K562 (cell line): Measurements from ENCODE around the gene RAB13. TPM values are rescaled to one million over a fixed set of nuclear protein-coding genes. Genes with fewer than 3 reads are reported as not detected.
A peak's percentile ranks its signal among the peaks of the same experiment; 100 is the strongest.

Source experiments
- ARID4B ChIP-seq: sonication (generic); formaldehyde crosslinking; IDR thresholded peaks from 2 replicates; pipeline ENCODE4 v1.8.0; 2022; ENCODE audit warnings: mild to moderate bottlenecking, missing genetic modification reagents
- EGR1 ChIP-seq: fragments of 450-650 bp; conservative IDR thresholded peaks from 2 replicates; pipeline ENCODE4 v1.6.1; 2017; ENCODE audit warnings: mild to moderate bottlenecking
- FOXA3 ChIP-seq, 2 experiments: fragments of 450-650 bp in 1 of 2; sonication (generic) in 1 of 2; formaldehyde crosslinking; IDR thresholded peaks in 1 of 2; conservative IDR thresholded peaks in 1 of 2; 2 replicates each; pipeline versions ENCODE4 v1.4.0 to v1.8.0; 2020 to 2022; ENCODE audit warnings: mild to moderate bottlenecking in 2 of 2, missing genetic modification reagents in 1 of 2
- MAZ ChIP-seq, 2 experiments: fragments of 450-650 bp in 1 of 2; sonication (generic) in 1 of 2; formaldehyde crosslinking; IDR thresholded peaks in 1 of 2; conservative IDR thresholded peaks in 1 of 2; 2 replicates each; pipeline versions ENCODE4 v1.4.0 to v1.5.0; 2020; ENCODE audit warnings: mild to moderate bottlenecking in 1 of 2, missing genetic modification reagents in 1 of 2
- MEIS2 ChIP-seq: fragments of 450-650 bp; IDR thresholded peaks from 2 replicates; pipeline ENCODE4 v1.6.1; 2014; ENCODE audit warnings: mild to moderate bottlenecking; ENCODE audit not compliant: partially characterized antibody
- NCOA1 ChIP-seq: fragments of 450-650 bp; IDR thresholded peaks from 2 replicates; pipeline ENCODE4 v1.6.1; 2016; ENCODE audit warnings: low read depth
- NFRKB ChIP-seq: fragments of 450-650 bp; IDR thresholded peaks from 2 replicates; pipeline ENCODE4 v1.6.1; 2016; ENCODE audit warnings: low read depth
- PHB2 ChIP-seq: fragments of 450-650 bp; IDR thresholded peaks from 2 replicates; pipeline ENCODE4 v1.6.1; 2017; ENCODE audit warnings: low read depth
- RAD21 ChIP-seq, 2 experiments: fragments of 250-450 bp in 1 of 2; fragments of 450-650 bp in 1 of 2; sonication (Bioruptor Pico) in 1 of 2; formaldehyde crosslinking in 1 of 2; IDR thresholded peaks in 1 of 2; conservative IDR thresholded peaks in 1 of 2; 2 replicates each; pipeline versions ENCODE4 v1.4.0 to v1.8.0; 2020 to 2022; ENCODE audit warnings: mild to moderate bottlenecking in 2 of 2, moderate library complexity in 1 of 2
- RB1 ChIP-seq: fragments of 450-650 bp; IDR thresholded peaks from 2 replicates; pipeline ENCODE4 v1.6.1; 2017; ENCODE audit warnings: low read depth, mild to moderate bottlenecking
- SIN3B ChIP-seq: fragments of 450-650 bp; IDR thresholded peaks from 2 replicates; pipeline ENCODE4 v1.6.1; 2017; ENCODE audit warnings: low read depth, mild to moderate bottlenecking, moderate library complexity
- TARDBP ChIP-seq: fragments of 450-650 bp; IDR thresholded peaks from 2 replicates; pipeline ENCODE4 v1.6.1; 2016
- TEAD2 ChIP-seq: fragments of 450-650 bp; IDR thresholded peaks from 2 replicates; pipeline ENCODE4 v1.6.1; 2016; ENCODE audit warnings: missing genetic modification characterization, control low read depth, missing compliant biosample characterization
- TFAM ChIP-seq: fragments of 250-450 bp; sonication (Bioruptor Pico); conservative IDR thresholded peaks from 2 replicates; pipeline ENCODE4 v1.5.0; 2021; ENCODE audit warnings: mild to moderate bottlenecking, moderate library complexity
- TOE1 ChIP-seq, 2 experiments: fragments of 450-650 bp in 1 of 2; sonication (generic) in 1 of 2; formaldehyde crosslinking in 1 of 2; IDR thresholded peaks; 2 replicates each; pipeline versions ENCODE4 v1.7.1 to v1.8.0; 2016 to 2022; ENCODE audit warnings: borderline replicate concordance in 2 of 2, mild to moderate bottlenecking in 2 of 2, antibody characterized with exemption in 1 of 2, inconsistent platforms in 1 of 2, low read depth in 1 of 2, missing genetic modification reagents in 1 of 2, moderate library complexity in 1 of 2
- ZFP91 ChIP-seq: sonication (generic); formaldehyde crosslinking; IDR thresholded peaks from 2 replicates; pipeline ENCODE4 v1.8.0; 2022; ENCODE audit warnings: mild to moderate bottlenecking, missing genetic modification reagents
- ZKSCAN1 ChIP-seq: fragments of 150-350 bp; IDR thresholded peaks from 2 replicates; pipeline ENCODE4 v1.6.1; 2016; ENCODE audit warnings: low read depth, low read length
- ZNF232 ChIP-seq: sonication (generic); formaldehyde crosslinking; IDR thresholded peaks from 2 replicates; pipeline ENCODE4 v1.8.0; 2022; ENCODE audit warnings: mild to moderate bottlenecking, missing genetic modification reagents
- polyA plus RNA-seq, 8 experiments: library from polyadenylated mRNA; depleted of rRNA in 4 of 8; stranded (reverse) in 5 of 8; unstranded in 3 of 8; fragments of >200 nt; fragmentation: Nextera tagmentation in 2 of 8; fragmentation: Illumina TruSeq in 1 of 8; extraction: Ambion mirVana in 2 of 8; extraction: Trizol in 1 of 8; gene quantifications; 2 replicates each; pipeline versions ENCODE4 v1.2.1 to v1.2.3, GENCODE V29; 2011 to 2014; ENCODE audit warnings: inconsistent platforms in 1 of 8, missing spikeins in 1 of 8
- total RNA-seq, 7 experiments: library from RNA; depleted of rRNA in 6 of 7; stranded (reverse); fragments of >200 nt in 6 of 7; fragmentation: Illumina TruSeq in 2 of 7; extraction: Trizol in 2 of 7; gene quantifications; 2 replicates each; pipeline versions ENCODE4 v1.2.1 to v1.2.3, GENCODE V29; 2011 to 2021; ENCODE audit warnings: low replicate concordance in 1 of 7
- TF ChIP-seq, protein P1 (sequence below): sonication (generic); formaldehyde crosslinking; IDR thresholded peaks from 2 replicates; pipeline ENCODE4 v1.8.1; 2023; ENCODE audit warnings: mild to moderate bottlenecking, missing genetic modification reagents

The RAB13 gene
- total and polyA plus RNA-seq, 9 of the 15 experiments (the other 6 are each of a cell fraction or from before 2014, with no cell fraction given) = 22.3 to 100 (median 39.8) TPM

GRCh38 chr1:153977250-153978240, 8.6 kb downstream of the RAB13 start, which contains the start of gene JTB (continued):
- peak; percentile 90; the same call in 1 of the 2 replicates for TF ChIP-seq ARID4B (CRISPR knock-in tag)
- no peak for TF ChIP-seq NCOA1
- peak; percentile 86 for TF ChIP-seq EGR1
- peak; percentile 42; the same call in 1 of the 2 replicates for TF ChIP-seq TOE1 (IDR thresholded peaks at IDR 0.05; ENCODE audit: borderline replicate concordance)
- TF ChIP-seq TOE1 (CRISPR knock-in tag; IDR thresholded peaks at IDR 0.05; ENCODE audit: borderline replicate concordance, low read depth) = peak; percentile 86; the same call in 1 of the 2 replicates
- TF ChIP-seq ZKSCAN1 = no peak
- 0 out of 4 replicates have a peak, but pooled peaks of 1 of the 2 experiments have one; percentile 2 for TF ChIP-seq RAD21 (CRISPR knock-in tag; conservative IDR thresholded peaks at IDR 0.05 in 1 of 2, IDR thresholded peaks at IDR 0.05 in 1 of 2)
- TF ChIP-seq MEIS2 = no peak
- TF ChIP-seq TFAM (CRISPR knock-in tag) = no peak
- peak in 1 of 2 experiments; percentile 75; a peak in 2 of 4 replicates for TF ChIP-seq FOXA3 (CRISPR knock-in tag; conservative IDR thresholded peaks at IDR 0.05 in 1 of 2, IDR thresholded peaks at IDR 0.05 in 1 of 2)
- no peak for TF ChIP-seq ZFP91 (CRISPR knock-in tag)
- TF ChIP-seq PHB2 = no peak
- no peak for TF ChIP-seq ZNF232
- TF ChIP-seq MAZ (CRISPR knock-in tag; conservative IDR thresholded peaks at IDR 0.05 in 1 of 2, IDR thresholded peaks at IDR 0.05 in 1 of 2) = peak; percentile 7 to 46; a peak in 2 of 4 replicates
- no peak for TF ChIP-seq TARDBP
- TF ChIP-seq SIN3B = peak; percentile 45; the same call in 1 of the 2 replicates
- TF ChIP-seq, protein P1, sequence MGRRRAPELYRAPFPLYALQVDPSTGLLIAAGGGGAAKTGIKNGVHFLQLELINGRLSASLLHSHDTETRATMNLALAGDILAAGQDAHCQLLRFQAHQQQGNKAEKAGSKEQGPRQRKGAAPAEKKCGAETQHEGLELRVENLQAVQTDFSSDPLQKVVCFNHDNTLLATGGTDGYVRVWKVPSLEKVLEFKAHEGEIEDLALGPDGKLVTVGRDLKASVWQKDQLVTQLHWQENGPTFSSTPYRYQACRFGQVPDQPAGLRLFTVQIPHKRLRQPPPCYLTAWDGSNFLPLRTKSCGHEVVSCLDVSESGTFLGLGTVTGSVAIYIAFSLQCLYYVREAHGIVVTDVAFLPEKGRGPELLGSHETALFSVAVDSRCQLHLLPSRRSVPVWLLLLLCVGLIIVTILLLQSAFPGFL (CRISPR knock-in tag) = no peak
- peak; percentile 72; the same call in 1 of the 2 replicates for TF ChIP-seq NFRKB
- no peak for TF ChIP-seq TEAD2 (tag)
- TF ChIP-seq RB1 = peak; percentile 64; the same call in 1 of the 2 replicates
